Body of pancreas (tissue), 4 donors: ENCODE results near the gene DNAJC4. TPM values are rescaled to one million over a fixed set of nuclear protein-coding genes. Genes with fewer than 3 reads are reported as not detected.

Experiments
- ATAC-seq: fragments of 150-250 bp; one replicate; pipeline ENCODE4 v1.9.1; 2016
- DNase-seq, 4 donors: peaks; one replicate each; pipeline ENCODE4 v3.0.0-alpha.2; 2019
- H3K27ac ChIP-seq, 4 donors: fragments of 200-600 bp; sonication (generic); 1 replicate in 3 of 4; 2 replicates in 1 of 4; pipeline versions ENCODE4 v1.5.1 to v1.6.1; 2016 to 2019; ENCODE audit warnings: mild to moderate bottlenecking in 1 of 4, mixed read lengths in 1 of 4, moderate library complexity in 1 of 4
- H3K27me3 ChIP-seq, 2 donors: fragments of 200-600 bp; sonication (generic); one replicate each; pipeline ENCODE4 v1.6.0; 2016; ENCODE audit warnings: mild to moderate bottlenecking in 1 of 2
- H3K36me3 ChIP-seq, 2 donors: fragments of 200-600 bp; sonication (generic); replicated peaks in 1 of 2; 2 replicates each; pipeline ENCODE4 v1.5.1; 2016; ENCODE audit warnings: low read depth in 2 of 2; ENCODE audit not compliant: insufficient read depth in 1 of 2
- H3K4me1 ChIP-seq: fragments of 200-600 bp; sonication (generic); one replicate; pipeline ENCODE4 v1.6.0; 2016
- H3K4me3 ChIP-seq, 2 donors: fragments of 200-600 bp; sonication (generic); 1 replicate in 1 of 2; 2 replicates in 1 of 2; pipeline ENCODE4 v1.5.1; 2016 to 2019
- H3K9me3 ChIP-seq, 3 donors: fragments of 200-600 bp; sonication (generic); 1 replicate in 2 of 3; 2 replicates in 1 of 3; pipeline ENCODE4 v1.5.1; 2016
- POLR2A ChIP-seq, 3 donors: fragments of 450-650 bp; IDR thresholded peaks; one replicate each; pipeline ENCODE4 v1.6.1; 2016; ENCODE audit warnings: antibody characterized with exemption in 3 of 3, mild to moderate bottlenecking in 2 of 3
- WGBS, 2 donors: methylation state at CpG; one replicate each; pipeline ENCODE4 v1.1.5; 2017; 5-methylcytosine and 5-hydroxymethylcytosine counted together
- intact Hi-C: fragments of 100-400 bp; cut with DNase I; formaldehyde crosslinking; loops from one replicate; pipeline ENCODE4 v1.15.1; 2023
- total RNA-seq, 2 donors: library from RNA; depleted of rRNA; stranded (reverse); fragments of >200 nt; gene quantifications; one replicate each; pipeline ENCODE4 v1.1.0, GENCODE V29; 2016
- TF ChIP-seq, protein P1 (sequence below), 7 experiments: fragments of 450-650 bp in 4 of 7; fragments of 200-600 bp in 3 of 7; sonication (generic) in 3 of 7; IDR thresholded peaks; one replicate each; pipeline ENCODE4 v1.5.1; 2016 to 2019; ENCODE audit warnings: antibody characterized with exemption in 7 of 7

DNAJC4 gene
- total RNA-seq, 2 donors from 2014 or later, result 23.6 to 56.7 TPM

DNA sequence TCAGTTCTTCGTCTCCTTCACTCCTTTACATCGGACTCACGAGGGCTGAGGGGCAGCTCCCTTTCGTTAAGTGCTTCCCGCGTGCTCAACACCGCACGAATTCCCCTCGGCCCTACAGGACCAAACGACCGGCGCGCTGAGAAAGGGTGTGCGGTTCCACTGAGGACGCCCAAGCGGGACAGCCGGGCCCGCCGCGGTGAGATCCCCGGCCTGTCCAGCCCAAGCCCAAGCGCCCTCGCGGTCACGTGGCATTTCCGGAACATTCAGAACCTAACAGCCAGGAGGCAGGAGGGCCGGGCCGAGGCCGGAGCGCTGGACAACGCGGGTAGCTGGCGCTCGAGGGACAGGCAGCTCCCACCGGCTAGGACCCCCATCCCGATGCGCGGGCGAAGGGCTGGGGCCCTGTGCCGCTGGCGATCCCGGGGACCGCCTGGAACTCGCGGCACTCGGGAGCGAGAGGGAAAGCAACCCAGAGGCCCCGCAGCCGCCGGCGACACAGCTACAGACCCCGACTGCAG is 45.1 kb upstream of the DNAJC4 start:
- H3K36me3 ChIP-seq, result no peaks in the 10 kb centered on the region
- WGBS, 2 donors, result 1 to 2% methylated on average over 7 to 47 of the region's 52 CpGs
- intact Hi-C loops, result no loop called here
- TF ChIP-seq, protein P1, sequence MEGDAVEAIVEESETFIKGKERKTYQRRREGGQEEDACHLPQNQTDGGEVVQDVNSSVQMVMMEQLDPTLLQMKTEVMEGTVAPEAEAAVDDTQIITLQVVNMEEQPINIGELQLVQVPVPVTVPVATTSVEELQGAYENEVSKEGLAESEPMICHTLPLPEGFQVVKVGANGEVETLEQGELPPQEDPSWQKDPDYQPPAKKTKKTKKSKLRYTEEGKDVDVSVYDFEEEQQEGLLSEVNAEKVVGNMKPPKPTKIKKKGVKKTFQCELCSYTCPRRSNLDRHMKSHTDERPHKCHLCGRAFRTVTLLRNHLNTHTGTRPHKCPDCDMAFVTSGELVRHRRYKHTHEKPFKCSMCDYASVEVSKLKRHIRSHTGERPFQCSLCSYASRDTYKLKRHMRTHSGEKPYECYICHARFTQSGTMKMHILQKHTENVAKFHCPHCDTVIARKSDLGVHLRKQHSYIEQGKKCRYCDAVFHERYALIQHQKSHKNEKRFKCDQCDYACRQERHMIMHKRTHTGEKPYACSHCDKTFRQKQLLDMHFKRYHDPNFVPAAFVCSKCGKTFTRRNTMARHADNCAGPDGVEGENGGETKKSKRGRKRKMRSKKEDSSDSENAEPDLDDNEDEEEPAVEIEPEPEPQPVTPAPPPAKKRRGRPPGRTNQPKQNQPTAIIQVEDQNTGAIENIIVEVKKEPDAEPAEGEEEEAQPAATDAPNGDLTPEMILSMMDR (IDR thresholded peaks at IDR 0.05), result peak in 6 of 7 experiments; percentile 13 to 67 (median 62)
- TF ChIP-seq POLR2A (IDR thresholded peaks at IDR 0.05), result peak; percentile 97 to 98 (median 98)
- peaks cover 51% of the 10 kb centered on the region for H3K4me1 ChIP-seq
- ATAC-seq (peak; percentile 31), DNase-seq (peak; percentile 80 to 89 (median 85))
- peak overlapping the region in 1 of 2 donors; percentile 15 for H3K4me3 ChIP-seq
- no peaks in the 10 kb centered on the region for H3K9me3 ChIP-seq
- no peaks in the 10 kb centered on the region for H3K27me3 ChIP-seq
- peak overlapping the region; percentile 90 to 98 (median 94) for H3K27ac ChIP-seq

GRCh38 chr11:64185693-64186491 is 44.5 kb upstream of the DNAJC4 start, which contains the start of gene STIP1:
Gene STIP1, plus strand, starts transcription at chr11:64186171. Its CDS starts 91 bp downstream, at chr11:64186262.
- intact Hi-C loops, result no loop called here
- peak within 1 kb of the TSS; percentile 90 to 98 (median 94) for H3K27ac ChIP-seq
- H3K27me3 ChIP-seq, result no peaks in the 10 kb centered on the region
- H3K4me3 ChIP-seq, result peak within 1 kb of the TSS; percentile 64 to 69
- 0 to 2% methylated on average over 17 to 61 of the region's 74 CpGs for WGBS, 2 donors
- peaks cover 50% of the 10 kb centered on the region for H3K4me1 ChIP-seq
- DNase-seq (peak; percentile 98 to 100 (median 99)), ATAC-seq (peak; percentile 87)
- TF ChIP-seq, protein P1 (IDR thresholded peaks at IDR 0.05), result peak in 5 of 7 experiments; percentile 13 to 63 (median 51)
- no peak for TF ChIP-seq POLR2A (IDR thresholded peaks at IDR 0.05)
- H3K36me3 ChIP-seq, result no peaks in the 10 kb centered on the region
- no peaks in the 10 kb centered on the region for H3K9me3 ChIP-seq

- ATAC-seq, result no peak
- intact Hi-C loops, result no loop called here
- Histone ChIP-seq H3K27ac (no peak overlapping the region), H3K36me3 (no peaks in the 10 kb centered on the region), H3K4me1 (peaks cover 47% of the 10 kb centered on the region), H3K27me3 (no peaks in the 10 kb centered on the region), H3K9me3 (no peaks in the 10 kb centered on the region), H3K4me3 (peak overlapping the region; percentile 64 to 69)
- DNase-seq, result peak in 3 of 4 donors; percentile 30 to 58 (median 57)
- TF ChIP-seq POLR2A (IDR thresholded peaks at IDR 0.05), result no peak
- TF ChIP-seq, protein P1 (IDR thresholded peaks at IDR 0.05), result no peak
- 0 to 3% methylated on average over 19 to 39 of the region's 48 CpGs for WGBS, 2 donors
Observed at GRCh38 chr11:64186492-64187165, 43.7 kb upstream of the DNAJC4 start.

DNA sequence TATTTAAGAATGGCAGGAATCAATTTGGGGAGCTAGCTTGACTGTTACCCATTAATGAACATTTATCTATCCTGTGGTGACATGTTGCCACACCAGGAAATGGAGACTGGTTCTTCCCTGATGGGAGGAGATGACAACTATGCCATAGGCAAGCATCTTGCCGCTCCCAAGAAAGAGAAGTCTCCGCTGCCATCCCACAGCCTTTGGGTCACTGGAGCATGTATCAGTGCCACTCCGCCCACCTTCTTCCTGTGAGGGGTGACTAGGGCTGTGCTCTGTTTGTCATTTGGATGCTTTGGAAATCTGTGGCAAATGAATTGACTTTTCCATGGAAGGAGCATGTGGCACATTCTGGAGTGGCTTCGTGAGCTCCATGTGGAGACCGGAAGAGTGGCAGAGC is 37.9 kb upstream of the DNAJC4 start:
- no peak for DNase-seq
- Histone ChIP-seq H3K27ac (no peak overlapping the region), H3K9me3 (no peaks in the 10 kb centered on the region), H3K4me3 (no peak overlapping the region), H3K36me3 (peaks cover 5 to 33% of the 10 kb centered on the region in 2 donors), H3K27me3 (no peaks in the 10 kb centered on the region), H3K4me1 (peaks cover 9% of the 10 kb centered on the region)
- TF ChIP-seq POLR2A (IDR thresholded peaks at IDR 0.05), result no peak
- TF ChIP-seq, protein P1 (IDR thresholded peaks at IDR 0.05), result no peak
- no peak for ATAC-seq
- WGBS, 2 donors, result 85 to 90% methylated on average over 5 of the region's 5 CpGs
- intact Hi-C loops, result no loop called here
